ENCODE measurements around the gene NR1H4.
"Not testable (repeated sequence)": the region's sequence is repeated elsewhere in the genome, so short reads cannot be mapped to it uniquely, and the experiment has no call there.

Gene NR1H4

GRCh38 chr12:100490056-100490455 is 16.4 kb downstream of the NR1H4 start:
- H3K27me3 ChIP-seq (ENCODE audit: insufficient read depth, low read length), result peaks cover 30% of the 10 kb centered on the region
- no peaks in the 10 kb centered on the region for H3K79me2 ChIP-seq (ENCODE audit: control insufficient read depth, insufficient read depth, low read length, unreplicated experiment)
- peaks cover 10% of the 10 kb centered on the region for H3K4me1 ChIP-seq (ENCODE audit: control insufficient read depth, insufficient read depth, low read length, unreplicated experiment)
- H3K27ac ChIP-seq (ENCODE audit: low read depth, low read length), result no peak overlapping the region
- no peak overlapping the region for H3K4me3 ChIP-seq (ENCODE audit: low read depth, low read length)
- no peaks in the 10 kb centered on the region for H3K36me3 ChIP-seq (ENCODE audit: insufficient read depth, low read length)
- no peak overlapping the region for H2AFZ ChIP-seq (ENCODE audit: low read length, unreplicated experiment)

- Histone ChIP-seq H3K4me3 (ENCODE audit: low read depth, low read length) (no peak overlapping the region), H2AFZ (ENCODE audit: low read length, unreplicated experiment) (no peak overlapping the region), H3K27ac (ENCODE audit: low read depth, low read length) (no peak overlapping the region), H3K4me1 (ENCODE audit: control insufficient read depth, insufficient read depth, low read length, unreplicated experiment) (peaks cover 10% of the 10 kb centered on the region), H3K36me3 (ENCODE audit: insufficient read depth, low read length) (no peaks in the 10 kb centered on the region), H3K79me2 (ENCODE audit: control insufficient read depth, insufficient read depth, low read length, unreplicated experiment) (no peaks in the 10 kb centered on the region), H3K27me3 (ENCODE audit: insufficient read depth, low read length) (peaks cover 23% of the 10 kb centered on the region; the same call in 1 of the 2 replicates)
Observed at GRCh38 chr12:100491104-100491503, 17.4 kb downstream of the NR1H4 start.

GRCh38 chr12:100493396-100494012 is 19.8 kb downstream of the NR1H4 start:
- H2AFZ ChIP-seq (ENCODE audit: low read length, unreplicated experiment), result no peak overlapping the region
- H3K36me3 ChIP-seq (ENCODE audit: insufficient read depth, low read length), result no peaks in the 10 kb centered on the region
- peaks cover 22% of the 10 kb centered on the region; the same call in 1 of the 2 replicates for H3K27me3 ChIP-seq (ENCODE audit: insufficient read depth, low read length)
- H3K4me1 ChIP-seq (ENCODE audit: control insufficient read depth, insufficient read depth, low read length, unreplicated experiment), result peaks cover 10% of the 10 kb centered on the region
- 0 out of 2 replicates have a peak overlapping the region, but pooled peaks have one; percentile 22 for H3K27ac ChIP-seq (ENCODE audit: low read depth, low read length)
- H3K4me3 ChIP-seq (ENCODE audit: low read depth, low read length), result no peak overlapping the region
- no peaks in the 10 kb centered on the region for H3K79me2 ChIP-seq (ENCODE audit: control insufficient read depth, insufficient read depth, low read length, unreplicated experiment)

- H3K4me1 ChIP-seq (ENCODE audit: control insufficient read depth, insufficient read depth, low read length, unreplicated experiment), result peaks cover 10% of the 10 kb centered on the region
- no peak overlapping the region for H2AFZ ChIP-seq (ENCODE audit: low read length, unreplicated experiment)
- peaks cover 19% of the 10 kb centered on the region; the same call in 1 of the 2 replicates for H3K27me3 ChIP-seq (ENCODE audit: insufficient read depth, low read length)
- no peak overlapping the region for H3K4me3 ChIP-seq (ENCODE audit: low read depth, low read length)
- no peaks in the 10 kb centered on the region for H3K36me3 ChIP-seq (ENCODE audit: insufficient read depth, low read length)
- H3K27ac ChIP-seq (ENCODE audit: low read depth, low read length), result no peak overlapping the region
- H3K79me2 ChIP-seq (ENCODE audit: control insufficient read depth, insufficient read depth, low read length, unreplicated experiment), result no peaks in the 10 kb centered on the region
Observed at GRCh38 chr12:100494026-100494425, 20.4 kb downstream of the NR1H4 start.

GRCh38 chr12:100494538-100494937 is 20.9 kb downstream of the NR1H4 start:
- Histone ChIP-seq H3K4me1 (ENCODE audit: control insufficient read depth, insufficient read depth, low read length, unreplicated experiment) (peaks cover 10% of the 10 kb centered on the region), H3K4me3 (ENCODE audit: low read depth, low read length) (no peak overlapping the region), H2AFZ (ENCODE audit: low read length, unreplicated experiment) (no peak overlapping the region), H3K79me2 (ENCODE audit: control insufficient read depth, insufficient read depth, low read length, unreplicated experiment) (no peaks in the 10 kb centered on the region), H3K36me3 (ENCODE audit: insufficient read depth, low read length) (no peaks in the 10 kb centered on the region), H3K27ac (ENCODE audit: low read depth, low read length) (no peak overlapping the region), H3K27me3 (ENCODE audit: insufficient read depth, low read length) (peaks cover 15% of the 10 kb centered on the region; the same call in 1 of the 2 replicates)

- Histone ChIP-seq H3K27me3 (ENCODE audit: insufficient read depth, low read length) (peaks cover 8% of the 10 kb centered on the region; the same call in 1 of the 2 replicates), H3K79me2 (ENCODE audit: control insufficient read depth, insufficient read depth, low read length, unreplicated experiment) (no peaks in the 10 kb centered on the region), H3K27ac (ENCODE audit: low read depth, low read length) (no peak overlapping the region), H2AFZ (ENCODE audit: low read length, unreplicated experiment) (no peak overlapping the region), H3K4me1 (ENCODE audit: control insufficient read depth, insufficient read depth, low read length, unreplicated experiment) (peaks cover 10% of the 10 kb centered on the region), H3K4me3 (ENCODE audit: low read depth, low read length) (no peak overlapping the region), H3K36me3 (ENCODE audit: insufficient read depth, low read length) (no peaks in the 10 kb centered on the region)
Observed at GRCh38 chr12:100497105-100497795, 23.6 kb downstream of the NR1H4 start.

GRCh38 chr12:100498141-100498540 is 24.5 kb downstream of the NR1H4 start:
- Histone ChIP-seq H3K4me3 (ENCODE audit: low read depth, low read length) (no peak overlapping the region), H3K27me3 (ENCODE audit: insufficient read depth, low read length) (peaks cover 13% of the 10 kb centered on the region; the same call in 1 of the 2 replicates), H2AFZ (ENCODE audit: low read length, unreplicated experiment) (no peak overlapping the region), H3K4me1 (ENCODE audit: control insufficient read depth, insufficient read depth, low read length, unreplicated experiment) (peaks cover 6% of the 10 kb centered on the region), H3K36me3 (ENCODE audit: insufficient read depth, low read length) (no peaks in the 10 kb centered on the region), H3K79me2 (ENCODE audit: control insufficient read depth, insufficient read depth, low read length, unreplicated experiment) (no peaks in the 10 kb centered on the region), H3K27ac (ENCODE audit: low read depth, low read length) (no peak overlapping the region)

- Histone ChIP-seq H3K79me2 (ENCODE audit: control insufficient read depth, insufficient read depth, low read length, unreplicated experiment) (no peaks in the 10 kb centered on the region), H2AFZ (ENCODE audit: low read length, unreplicated experiment) (no peak overlapping the region), H3K4me3 (ENCODE audit: low read depth, low read length) (no peak overlapping the region), H3K27me3 (ENCODE audit: insufficient read depth, low read length) (peaks cover 13% of the 10 kb centered on the region; the same call in 1 of the 2 replicates), H3K36me3 (ENCODE audit: insufficient read depth, low read length) (no peaks in the 10 kb centered on the region), H3K27ac (ENCODE audit: low read depth, low read length) (no peak overlapping the region), H3K4me1 (ENCODE audit: control insufficient read depth, insufficient read depth, low read length, unreplicated experiment) (no peaks in the 10 kb centered on the region)
Observed at GRCh38 chr12:100499416-100499815, 25.8 kb downstream of the NR1H4 start.

GRCh38 chr12:100502718-100503117 is 29.1 kb downstream of the NR1H4 start:
- H3K27me3 ChIP-seq (ENCODE audit: insufficient read depth, low read length), result peaks cover 18% of the 10 kb centered on the region; the same call in 1 of the 2 replicates
- H2AFZ ChIP-seq (ENCODE audit: low read length, unreplicated experiment); H3K79me2 ChIP-seq (ENCODE audit: control insufficient read depth, insufficient read depth, low read length, unreplicated experiment); H3K4me1 ChIP-seq (ENCODE audit: control insufficient read depth, insufficient read depth, low read length, unreplicated experiment); H3K4me3 ChIP-seq (ENCODE audit: low read depth, low read length); H3K36me3 ChIP-seq (ENCODE audit: insufficient read depth, low read length); H3K27ac ChIP-seq (ENCODE audit: low read depth, low read length): not testable (repeated sequence)

GRCh38 chr12:100503228-100503628 is 29.6 kb downstream of the NR1H4 start:
- Histone ChIP-seq H2AFZ (ENCODE audit: low read length, unreplicated experiment) (no peak overlapping the region), H3K4me1 (ENCODE audit: control insufficient read depth, insufficient read depth, low read length, unreplicated experiment) (no peaks in the 10 kb centered on the region), H3K27ac (ENCODE audit: low read depth, low read length) (no peak overlapping the region), H3K4me3 (ENCODE audit: low read depth, low read length) (no peak overlapping the region), H3K27me3 (ENCODE audit: insufficient read depth, low read length) (peaks cover 18% of the 10 kb centered on the region; the same call in 1 of the 2 replicates), H3K79me2 (ENCODE audit: control insufficient read depth, insufficient read depth, low read length, unreplicated experiment) (no peaks in the 10 kb centered on the region), H3K36me3 (ENCODE audit: insufficient read depth, low read length) (no peaks in the 10 kb centered on the region)

GRCh38 chr12:100504804-100505203 is 31.1 kb downstream of the NR1H4 start:
- Histone ChIP-seq H3K27ac (ENCODE audit: low read depth, low read length) (no peak overlapping the region), H3K4me3 (ENCODE audit: low read depth, low read length) (no peak overlapping the region), H2AFZ (ENCODE audit: low read length, unreplicated experiment) (no peak overlapping the region)

More at GRCh38 chr12:100504804-100505203, 31.1 kb downstream of the NR1H4 start:
- H3K36me3 ChIP-seq (ENCODE audit: insufficient read depth, low read length), result no peaks in the 10 kb centered on the region
- H3K27me3 ChIP-seq (ENCODE audit: insufficient read depth, low read length), result peaks cover 24% of the 10 kb centered on the region; the same call in 1 of the 2 replicates
- no peaks in the 10 kb centered on the region for H3K4me1 ChIP-seq (ENCODE audit: control insufficient read depth, insufficient read depth, low read length, unreplicated experiment)
- H3K79me2 ChIP-seq (ENCODE audit: control insufficient read depth, insufficient read depth, low read length, unreplicated experiment), result no peaks in the 10 kb centered on the region

Data from ACC112 (cell line).